ENCODE results near the gene BEND6.

Gene BEND6

GRCh38 chr6:57064809-57065208 lies 109.9 kb downstream of the BEND6 start:
- intact Hi-C loops (cut with DNase I): no loop called here
- no peak for DNase-seq

- intact Hi-C loops (cut with DNase I): no loop called here
- no peak for DNase-seq
Observed at GRCh38 chr6:57068061-57068460, 113.2 kb downstream of the BEND6 start.

GRCh38 chr6:57069228-57069627 lies 114.3 kb downstream of the BEND6 start:
- no peak for DNase-seq
- intact Hi-C loops (cut with DNase I): no loop called here

- no peak for DNase-seq
- intact Hi-C loops (cut with DNase I): no loop called here
Observed at GRCh38 chr6:57069920-57070331, 115.0 kb downstream of the BEND6 start.

DNA sequence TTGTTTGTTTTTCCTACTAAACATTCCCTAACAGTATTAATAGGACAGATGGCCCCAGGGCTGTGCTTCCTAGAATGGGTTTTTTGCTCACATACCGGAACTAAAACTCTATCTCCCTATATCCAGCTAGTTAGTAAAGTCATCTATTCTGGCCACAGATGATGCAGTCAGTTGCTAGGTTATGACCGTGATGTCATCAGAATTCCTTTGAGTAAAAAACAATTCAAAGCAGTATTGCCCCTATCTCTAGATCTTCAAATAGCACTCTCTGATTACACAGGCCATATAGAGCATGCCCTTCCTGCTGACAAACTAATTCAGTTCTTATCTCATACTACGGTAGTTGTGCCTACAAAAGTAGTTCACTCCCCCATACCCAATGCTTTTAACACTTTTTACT lies 117.2 kb downstream of the BEND6 start:
- intact Hi-C loops (cut with DNase I): no loop called here
- no peak for DNase-seq

GRCh38 chr6:57074383-57074782 lies 119.5 kb downstream of the BEND6 start:
- intact Hi-C loops (cut with DNase I): no loop called here
- no peak for DNase-seq

GRCh38 chr6:57075092-57075491 lies 120.2 kb downstream of the BEND6 start:
- intact Hi-C loops (cut with DNase I): no loop called here
- DNase-seq: no peak
